Osteocyte (in vitro differentiated cells): Measurements from ENCODE around the gene ABLIM1. TPM values are rescaled to one million over a fixed set of nuclear protein-coding genes. Genes with fewer than 3 reads are reported as not detected.

ENCODE experiments used
- DNase-seq: peaks from one replicate; pipeline ENCODE4 v3.0.0; 2021; ENCODE audit warnings: mixed read lengths; ENCODE audit not compliant: unreplicated experiment; ENCODE audit errors: extremely low spot score
- H3K27ac Mint-ChIP-seq: one replicate; pipeline ENCODE4 v1.8.0; 2021; ENCODE audit warnings: mild to moderate bottlenecking, mixed read lengths; ENCODE audit not compliant: unreplicated experiment
- H3K27me3 Mint-ChIP-seq: one replicate; pipeline ENCODE4 v1.8.0; 2021; ENCODE audit warnings: mixed read lengths; ENCODE audit not compliant: unreplicated experiment
- H3K36me3 Mint-ChIP-seq: one replicate; pipeline ENCODE4 v1.8.0; 2021; ENCODE audit warnings: mixed read lengths; ENCODE audit not compliant: unreplicated experiment
- H3K4me1 Mint-ChIP-seq: one replicate; pipeline ENCODE4 v1.8.0; 2021; ENCODE audit warnings: mixed read lengths; ENCODE audit not compliant: unreplicated experiment
- H3K4me3 Mint-ChIP-seq: one replicate; pipeline ENCODE4 v1.8.0; 2021; ENCODE audit warnings: mild to moderate bottlenecking, moderate library complexity, mixed read lengths; ENCODE audit not compliant: unreplicated experiment
- H3K9me3 Mint-ChIP-seq: one replicate; pipeline ENCODE4 v1.8.0; 2021; ENCODE audit warnings: mixed read lengths; ENCODE audit not compliant: unreplicated experiment
- total RNA-seq: library from RNA; stranded (reverse); gene quantifications from 2 replicates; pipeline ENCODE4 v1.2.1, GENCODE V29; 2021
- TF ChIP-seq, protein P1 (sequence below): fragments of 200-600 bp; sonication (generic); IDR thresholded peaks from 2 replicates; pipeline ENCODE4 v1.5.0; 2021; ENCODE audit warnings: antibody characterized with exemption, mild to moderate bottlenecking, moderate library complexity

Gene ABLIM1
- total RNA-seq, 1 donor from 2014 or later: 39.0 TPM

DNA sequence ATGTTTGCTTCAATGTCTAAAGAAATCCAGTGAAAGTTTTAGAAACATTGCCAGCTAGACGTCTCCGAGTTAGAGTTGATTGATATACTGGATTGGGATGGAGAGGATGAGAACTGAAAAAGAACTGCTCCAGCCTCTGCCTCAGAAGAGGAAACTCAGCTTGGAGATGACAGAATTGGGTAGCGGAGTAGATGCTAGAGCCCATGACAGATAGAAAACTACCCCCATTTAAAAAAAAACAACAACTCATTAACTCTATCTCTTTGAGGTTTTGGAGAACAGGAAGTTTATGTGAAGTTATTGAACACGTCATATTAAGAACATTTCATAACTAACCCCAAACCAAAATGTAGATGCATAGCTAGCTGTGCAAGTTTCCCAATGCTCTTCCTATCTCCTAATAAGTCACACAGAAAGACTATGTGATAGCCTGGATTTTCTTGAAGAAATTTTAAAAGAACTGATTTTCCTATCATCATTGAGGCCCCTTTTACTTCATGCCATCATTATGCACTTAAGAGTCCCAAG is 225.4 kb downstream of the ABLIM1 start:
- DNase-seq: no peak
- Mint-ChIP-seq H3K27ac (no peak overlapping the region), H3K36me3 (peaks cover 25% of the 10 kb centered on the region), H3K27me3 (no peaks in the 10 kb centered on the region), H3K4me1 (peaks cover 10% of the 10 kb centered on the region), H3K9me3 (no peaks in the 10 kb centered on the region), H3K4me3 (no peak overlapping the region)
- TF ChIP-seq, protein P1, sequence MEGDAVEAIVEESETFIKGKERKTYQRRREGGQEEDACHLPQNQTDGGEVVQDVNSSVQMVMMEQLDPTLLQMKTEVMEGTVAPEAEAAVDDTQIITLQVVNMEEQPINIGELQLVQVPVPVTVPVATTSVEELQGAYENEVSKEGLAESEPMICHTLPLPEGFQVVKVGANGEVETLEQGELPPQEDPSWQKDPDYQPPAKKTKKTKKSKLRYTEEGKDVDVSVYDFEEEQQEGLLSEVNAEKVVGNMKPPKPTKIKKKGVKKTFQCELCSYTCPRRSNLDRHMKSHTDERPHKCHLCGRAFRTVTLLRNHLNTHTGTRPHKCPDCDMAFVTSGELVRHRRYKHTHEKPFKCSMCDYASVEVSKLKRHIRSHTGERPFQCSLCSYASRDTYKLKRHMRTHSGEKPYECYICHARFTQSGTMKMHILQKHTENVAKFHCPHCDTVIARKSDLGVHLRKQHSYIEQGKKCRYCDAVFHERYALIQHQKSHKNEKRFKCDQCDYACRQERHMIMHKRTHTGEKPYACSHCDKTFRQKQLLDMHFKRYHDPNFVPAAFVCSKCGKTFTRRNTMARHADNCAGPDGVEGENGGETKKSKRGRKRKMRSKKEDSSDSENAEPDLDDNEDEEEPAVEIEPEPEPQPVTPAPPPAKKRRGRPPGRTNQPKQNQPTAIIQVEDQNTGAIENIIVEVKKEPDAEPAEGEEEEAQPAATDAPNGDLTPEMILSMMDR: no peak

DNA sequence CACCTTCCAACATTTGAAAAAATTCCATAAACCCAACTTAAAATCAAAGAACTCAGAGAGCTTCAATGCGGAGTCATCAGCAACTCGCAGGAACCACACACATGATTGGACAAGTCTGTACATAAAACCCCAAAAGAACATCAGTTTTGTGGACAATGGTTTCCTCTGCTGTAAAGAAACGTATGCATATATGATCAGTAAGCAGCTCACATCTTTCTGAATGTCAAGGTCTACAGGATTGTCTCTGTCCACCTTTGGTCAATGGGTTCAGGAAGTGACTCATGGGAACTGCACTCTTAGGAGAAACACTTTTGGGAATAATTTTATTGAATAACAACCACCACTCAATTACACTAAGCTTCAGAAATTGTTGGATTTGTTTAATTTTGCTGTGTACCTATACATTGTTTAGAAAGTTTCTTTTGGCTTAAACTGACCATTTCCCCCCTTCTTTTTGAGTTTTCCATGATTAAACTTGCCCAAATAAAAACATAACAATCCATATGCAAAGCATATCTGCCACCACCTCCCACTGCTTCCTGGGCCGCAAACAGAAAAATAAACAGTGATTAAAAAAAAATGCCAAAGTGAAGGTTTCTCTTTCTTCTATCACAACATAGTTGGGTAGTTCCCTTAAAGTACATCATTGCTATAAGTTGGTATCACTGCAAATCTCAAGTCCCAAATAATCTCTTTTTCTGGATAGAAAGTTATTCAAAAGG is 226.5 kb downstream of the ABLIM1 start:
- TF ChIP-seq, protein P1: no peak
- no peak for DNase-seq
- H3K9me3 Mint-ChIP-seq: no peaks in the 10 kb centered on the region
- H3K4me3 Mint-ChIP-seq: no peak overlapping the region
- H3K36me3 Mint-ChIP-seq: peaks cover 22% of the 10 kb centered on the region
- H3K4me1 Mint-ChIP-seq: peaks cover 10% of the 10 kb centered on the region
- no peaks in the 10 kb centered on the region for H3K27me3 Mint-ChIP-seq
- no peak overlapping the region for H3K27ac Mint-ChIP-seq

DNA sequence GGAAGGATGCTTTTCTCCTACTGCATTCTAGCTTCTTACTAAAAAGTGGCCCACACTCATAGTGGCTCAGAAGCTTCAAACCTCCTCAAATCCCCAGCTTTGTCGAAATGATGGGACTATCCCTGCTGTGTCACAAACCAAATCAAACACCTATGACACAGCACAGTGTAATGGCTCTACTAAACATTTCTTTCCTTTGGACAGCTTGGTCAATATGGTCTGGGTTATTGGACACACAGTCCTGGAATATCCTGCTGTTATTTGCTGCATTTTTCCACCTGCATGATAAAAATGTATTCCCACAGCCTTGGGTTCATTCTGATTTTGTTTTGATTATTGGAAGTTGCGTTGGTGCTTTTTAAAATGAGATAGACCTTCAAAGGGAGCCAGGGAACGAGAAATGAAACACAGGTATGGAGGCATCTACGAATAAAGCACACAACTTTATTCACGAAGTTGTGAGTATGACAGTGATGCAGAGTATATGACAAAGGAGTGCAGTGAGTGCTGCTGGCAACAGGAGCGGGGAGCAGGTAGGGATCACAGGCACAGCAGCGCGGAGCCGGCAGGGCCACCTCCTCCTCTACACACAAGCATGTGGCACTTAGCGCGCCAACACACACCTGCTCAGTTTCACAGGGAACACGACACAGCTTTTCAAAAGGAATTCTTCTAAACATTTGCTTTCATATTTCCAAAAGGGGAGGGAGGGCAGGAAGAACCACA is 227.2 kb downstream of the ABLIM1 start:
- Mint-ChIP-seq H3K27ac (no peak overlapping the region), H3K4me1 (peaks cover 10% of the 10 kb centered on the region), H3K36me3 (peaks cover 16% of the 10 kb centered on the region), H3K27me3 (no peaks in the 10 kb centered on the region), H3K9me3 (no peaks in the 10 kb centered on the region), H3K4me3 (no peak overlapping the region)
- TF ChIP-seq, protein P1: no peak
- no peak for DNase-seq

DNA sequence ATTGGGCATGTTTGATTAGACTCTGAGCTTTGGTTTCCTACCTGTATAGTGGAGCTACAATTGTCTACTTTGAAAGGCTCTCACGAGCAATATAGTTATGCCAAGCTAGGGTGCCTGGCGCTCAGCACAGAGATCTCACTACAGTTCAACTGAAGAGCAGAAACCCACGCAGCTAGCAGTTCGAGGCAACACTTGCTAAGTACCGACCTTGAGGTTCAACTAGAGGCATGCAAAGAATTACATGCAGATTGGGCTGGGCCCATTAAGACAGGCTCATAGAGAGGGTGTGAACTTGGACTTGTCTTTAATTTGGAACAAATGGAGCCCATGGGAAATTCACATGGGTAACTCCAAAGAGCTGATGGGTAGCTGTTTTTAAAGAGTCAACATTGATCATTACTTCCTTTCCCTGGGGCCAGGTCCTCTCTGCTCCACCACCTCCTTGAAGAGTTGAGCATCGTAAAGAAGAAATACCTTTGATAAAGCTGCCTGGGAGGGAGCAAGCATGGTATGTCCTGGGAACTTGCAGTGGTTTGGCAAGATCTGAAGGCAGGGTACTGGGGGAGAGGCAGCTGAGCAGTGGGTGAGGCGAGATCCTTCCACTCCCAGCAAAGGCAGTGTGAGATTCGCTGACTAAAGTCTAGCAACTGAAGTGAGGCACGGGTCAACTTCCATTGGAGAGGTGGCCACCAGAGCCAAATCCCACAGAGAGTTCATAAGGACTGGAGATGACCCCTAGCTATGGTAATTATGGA is 228.3 kb downstream of the ABLIM1 start:
- Mint-ChIP-seq H3K27ac (no peak overlapping the region), H3K27me3 (no peaks in the 10 kb centered on the region), H3K9me3 (no peaks in the 10 kb centered on the region), H3K36me3 (peaks cover 10% of the 10 kb centered on the region), H3K4me3 (no peak overlapping the region), H3K4me1 (peaks cover 10% of the 10 kb centered on the region)
- no peak for DNase-seq
- TF ChIP-seq, protein P1: no peak
